OCI-LY3 (cell line): Measurements from ENCODE around the gene CYP2E1.
"Not testable (repeated sequence)": the region's sequence is repeated elsewhere in the genome, so short reads cannot be mapped to it uniquely, and the experiment has no call there.

Source experiments
- H2AFZ ChIP-seq: fragments of 200-600, 300-600 bp; shearing (Covaris generic); 2 replicates; pipeline ENCODE4 v1.6.0; 2014; ENCODE audit warnings: antibody characterized with exemption, low read depth, low read length
- H3K27ac ChIP-seq: fragments of 200-600, 300-600 bp; sonication (generic); 2 replicates; pipeline ENCODE4 v1.5.1; 2014; ENCODE audit warnings: mild to moderate bottlenecking, low read length, moderate library complexity, mixed read lengths
- H3K27me3 ChIP-seq: fragments of 200-600, 300-600 bp; sonication (generic); 2 replicates; pipeline ENCODE4 v1.6.1; 2014; ENCODE audit warnings: low read depth, low read length, mixed read lengths
- H3K36me3 ChIP-seq: fragments of 200-600, 300-600 bp; sonication (generic); replicated peaks from 2 replicates; pipeline ENCODE3; 2014; ENCODE audit warnings: low read depth, low read length, mixed read lengths
- H3K4me1 ChIP-seq: fragments of 300-600, 200-600 bp; sonication (generic); 2 replicates; pipeline ENCODE4 v1.6.1; 2014; ENCODE audit warnings: low read length, mixed read lengths
- H3K4me2 ChIP-seq: fragments of 200-600, 300-600 bp; sonication (generic); 2 replicates; pipeline ENCODE4 v1.6.1; 2014; ENCODE audit warnings: low read length, mixed read lengths
- H3K4me3 ChIP-seq: fragments of 300-600, 200-600 bp; sonication (generic); 2 replicates; pipeline ENCODE4 v1.5.1; 2014; ENCODE audit warnings: antibody characterized with exemption, mild to moderate bottlenecking, low read length, moderate library complexity
- H3K79me2 ChIP-seq: fragments of 300-600, 200-600 bp; shearing (Covaris generic); 2 replicates; pipeline ENCODE4 v1.6.1; 2014; ENCODE audit warnings: mild to moderate bottlenecking, low read length, mixed read lengths
- H3K9ac ChIP-seq: fragments of 300-600, 200-600 bp; shearing (Covaris generic); 2 replicates; pipeline ENCODE4 v1.6.0; 2014; ENCODE audit warnings: mild to moderate bottlenecking, low read length, moderate library complexity
- H3K9me3 ChIP-seq: fragments of 200-600, 300-600 bp; shearing (Covaris generic); 2 replicates; pipeline ENCODE4 v1.6.1; 2014; ENCODE audit warnings: low read length, mixed read lengths; ENCODE audit not compliant: insufficient read depth
- H4K20me1 ChIP-seq: fragments of 200-600, 300-600 bp; sonication (generic); 2 replicates; pipeline ENCODE4 v1.6.1; 2016; ENCODE audit warnings: low read length, mixed read lengths; ENCODE audit not compliant: insufficient read depth
- CTCF ChIP-seq: fragments of 200-600, 300-600 bp; sonication (generic); IDR thresholded peaks from 2 replicates; pipeline ENCODE4 v1.5.1; 2014; ENCODE audit warnings: antibody characterized with exemption, low read length, low read depth
- EZH2phosphoT487 ChIP-seq: fragments of 200-600 bp; shearing (Covaris generic); IDR thresholded peaks from 2 replicates; pipeline ENCODE4 v1.6.1; 2018; ENCODE audit warnings: antibody characterized with exemption, mixed run types, low read depth

The CYP2E1 gene

DNA sequence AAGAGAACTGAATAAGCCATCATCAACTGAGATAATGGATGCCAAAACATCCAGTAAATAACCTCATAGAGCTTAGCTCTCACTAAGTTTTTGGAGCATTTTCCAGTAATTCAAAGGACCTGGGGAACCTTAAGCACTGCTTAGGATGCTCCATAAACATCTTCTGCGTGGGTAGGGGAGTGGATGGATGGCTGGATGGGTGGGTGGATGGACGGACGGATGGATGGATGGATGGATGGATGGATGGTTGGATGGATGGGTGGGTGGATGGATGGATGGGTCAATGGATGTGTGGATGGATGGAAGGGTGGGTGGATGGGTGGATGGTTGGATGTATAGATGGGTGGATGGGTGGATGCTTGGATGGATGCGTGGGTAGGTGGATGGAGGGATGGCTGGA is 9.0 kb downstream of the CYP2E1 start:
- Histone ChIP-seq H2AFZ (no peak overlapping the region), H3K4me3 (no peak overlapping the region), H3K27ac (no peak overlapping the region), H4K20me1 (no peaks in the 10 kb centered on the region), H3K79me2 (no peaks in the 10 kb centered on the region), H3K4me2 (no peak overlapping the region), H3K4me1 (no peaks in the 10 kb centered on the region), H3K9ac (no peak overlapping the region), H3K36me3 (no peaks in the 10 kb centered on the region), H3K27me3 (no peaks in the 10 kb centered on the region), H3K9me3 (no peaks in the 10 kb centered on the region)
- TF ChIP-seq EZH2phosphoT487 = no peak
- TF ChIP-seq CTCF = no peak

DNA sequence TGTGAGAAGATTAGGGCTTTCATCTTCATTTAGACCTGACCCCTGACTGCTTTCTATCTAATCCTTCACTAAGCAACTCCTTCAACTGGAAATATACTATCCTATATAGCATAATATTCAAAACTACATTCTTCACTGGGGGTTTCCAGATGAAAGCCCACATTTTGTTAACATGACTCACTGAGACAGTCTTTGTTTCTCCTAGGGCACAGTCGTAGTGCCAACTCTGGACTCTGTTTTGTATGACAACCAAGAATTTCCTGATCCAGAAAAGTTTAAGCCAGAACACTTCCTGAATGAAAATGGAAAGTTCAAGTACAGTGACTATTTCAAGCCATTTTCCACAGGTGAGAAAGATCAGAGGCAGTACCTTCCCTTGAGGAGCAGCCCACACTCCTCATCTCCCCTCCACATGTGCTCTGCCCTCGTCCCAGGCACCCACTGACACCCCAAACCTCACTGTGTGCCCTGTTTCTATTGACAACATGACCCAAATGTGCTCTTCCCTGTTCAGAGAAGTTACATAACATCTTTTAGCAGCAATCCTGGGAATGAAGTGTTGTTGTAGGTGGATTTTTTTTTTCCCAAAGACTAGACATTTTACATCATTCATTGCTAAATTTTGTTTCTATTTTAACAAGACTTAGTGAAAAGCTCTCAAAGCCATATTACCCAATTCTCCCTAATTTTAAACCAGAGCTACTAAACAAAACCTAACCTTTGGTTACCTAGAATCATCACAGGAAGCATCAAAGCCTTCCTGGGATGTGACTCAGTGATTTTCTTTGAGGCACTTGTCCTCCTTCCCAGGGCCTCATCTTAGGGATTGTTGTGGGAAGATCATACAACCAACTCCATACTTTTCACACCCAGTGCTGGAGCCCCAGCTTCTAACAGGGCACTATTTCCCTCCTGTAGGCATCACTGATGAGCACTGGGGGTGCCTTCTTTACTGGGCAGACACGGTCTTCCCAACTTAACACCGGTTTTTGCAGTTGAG is 10.7 kb downstream of the CYP2E1 start:
- Histone ChIP-seq H3K4me3 (no peak overlapping the region), H3K79me2 (no peaks in the 10 kb centered on the region), H3K4me1 (no peaks in the 10 kb centered on the region), H3K9me3 (no peaks in the 10 kb centered on the region), H3K27me3 (no peaks in the 10 kb centered on the region), H3K27ac (no peak overlapping the region), H2AFZ (no peak overlapping the region), H3K36me3 (no peaks in the 10 kb centered on the region), H4K20me1 (no peaks in the 10 kb centered on the region), H3K4me2 (no peak overlapping the region), H3K9ac (no peak overlapping the region)
- TF ChIP-seq EZH2phosphoT487 (no peak), CTCF (no peak)

- not testable (repeated sequence) for H2AFZ ChIP-seq, H3K4me1 ChIP-seq, H3K27ac ChIP-seq, H3K9me3 ChIP-seq, H3K4me2 ChIP-seq, H4K20me1 ChIP-seq, H3K4me3 ChIP-seq, H3K79me2 ChIP-seq, H3K27me3 ChIP-seq, H3K9ac ChIP-seq, H3K36me3 ChIP-seq
These were observed 14.3 kb downstream of the CYP2E1 start for GRCh38 chr10:133541441-133541975.

- H3K36me3 ChIP-seq = no peaks in the 10 kb centered on the region
- H3K4me2 ChIP-seq = no peak overlapping the region
- no peaks in the 10 kb centered on the region for H3K4me1 ChIP-seq
- H4K20me1 ChIP-seq = no peaks in the 10 kb centered on the region
- no peaks in the 10 kb centered on the region for H3K27me3 ChIP-seq
- H3K9me3 ChIP-seq = no peaks in the 10 kb centered on the region
- TF ChIP-seq CTCF = no peak
- no peak for TF ChIP-seq EZH2phosphoT487
- H2AFZ ChIP-seq = no peak overlapping the region
- H3K79me2 ChIP-seq = no peaks in the 10 kb centered on the region
- no peak overlapping the region for H3K27ac ChIP-seq
- H3K9ac ChIP-seq = no peak overlapping the region
- H3K4me3 ChIP-seq = no peak overlapping the region
These were observed 17.3 kb downstream of the CYP2E1 start for GRCh38 chr10:133544506-133544905.
